NK-92 (cell line): ENCODE results near the gene NEU1.
"Not testable (repeated sequence)": the region's sequence is repeated elsewhere in the genome, so short reads cannot be mapped to it uniquely, and the experiment has no call there.

Experiments
- DNase-seq: peaks from one replicate; lab custom pipeline; 2025; ENCODE audit not compliant: unreplicated experiment; lab: John Stamatoyannopoulos, UW

NEU1 gene

DNA sequence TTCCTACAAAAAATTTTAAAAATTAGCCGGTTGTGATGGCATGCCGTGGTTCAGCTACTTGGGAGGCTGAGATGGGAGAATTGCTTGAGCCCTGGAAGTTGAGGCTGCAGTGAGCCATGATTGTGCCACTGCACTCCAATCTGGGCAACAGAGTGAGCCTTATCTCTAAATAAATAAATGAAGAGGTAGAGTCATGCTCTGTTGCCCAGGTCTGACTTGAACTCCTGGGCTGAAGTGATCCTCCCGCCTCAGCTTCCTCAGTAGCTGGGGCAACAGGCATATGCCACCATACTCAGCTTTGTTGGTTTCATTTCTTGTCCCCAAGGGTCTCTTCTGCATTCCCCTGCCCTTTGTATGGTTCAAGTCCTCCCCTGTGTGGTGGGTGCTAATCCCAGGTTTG, 18.1 kb downstream of the NEU1 start:
- DNase-seq = no peak

GRCh38 chr6:31842053-31842452, 20.6 kb downstream of the NEU1 start:
- DNase-seq = no peak

- DNase-seq = not testable (repeated sequence)
These were observed 22.9 kb downstream of the NEU1 start for GRCh38 chr6:31839779-31840126.

DNA sequence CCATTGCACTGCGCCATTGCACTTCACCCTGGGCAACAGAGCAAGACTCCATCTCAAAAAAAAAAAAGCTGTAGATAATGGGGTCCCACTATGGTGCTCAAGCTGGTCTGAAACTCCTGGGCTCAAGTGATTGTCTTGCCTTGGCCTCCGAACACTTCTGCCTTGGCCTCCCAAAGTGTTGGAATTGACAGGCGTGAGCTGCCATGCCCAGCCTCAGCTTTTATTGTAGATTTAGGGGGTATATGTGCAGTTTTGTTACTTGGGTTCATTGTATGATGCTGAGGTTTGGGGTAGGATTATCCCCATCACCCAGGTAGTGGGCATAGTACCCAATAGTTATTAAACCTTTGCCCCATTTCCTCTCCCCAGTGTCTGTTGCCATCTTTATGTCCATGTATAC, 23.7 kb downstream of the NEU1 start:
- no peak for DNase-seq

DNA sequence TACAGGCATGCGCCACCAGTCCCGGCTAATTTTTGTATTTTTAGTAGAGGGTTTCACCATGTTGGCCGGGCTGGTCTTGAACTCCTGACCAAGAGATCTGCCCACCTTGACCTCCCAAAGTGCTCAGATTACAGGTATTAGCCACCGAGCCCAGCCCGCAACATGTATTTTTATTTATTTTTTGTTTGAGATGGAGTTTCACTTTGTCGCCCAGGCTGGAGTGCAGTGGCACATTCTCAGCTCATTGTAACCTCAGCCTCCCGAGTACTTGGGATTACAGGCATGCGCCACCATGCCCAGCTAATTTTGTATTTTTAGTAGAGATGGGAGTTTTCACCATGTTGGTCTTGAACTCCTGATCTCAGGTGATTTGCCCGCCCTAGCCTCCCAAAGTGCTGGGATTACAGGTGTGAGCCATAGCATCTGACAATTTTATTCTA, 24.5 kb downstream of the NEU1 start:
- not testable (repeated sequence) for DNase-seq

DNA sequence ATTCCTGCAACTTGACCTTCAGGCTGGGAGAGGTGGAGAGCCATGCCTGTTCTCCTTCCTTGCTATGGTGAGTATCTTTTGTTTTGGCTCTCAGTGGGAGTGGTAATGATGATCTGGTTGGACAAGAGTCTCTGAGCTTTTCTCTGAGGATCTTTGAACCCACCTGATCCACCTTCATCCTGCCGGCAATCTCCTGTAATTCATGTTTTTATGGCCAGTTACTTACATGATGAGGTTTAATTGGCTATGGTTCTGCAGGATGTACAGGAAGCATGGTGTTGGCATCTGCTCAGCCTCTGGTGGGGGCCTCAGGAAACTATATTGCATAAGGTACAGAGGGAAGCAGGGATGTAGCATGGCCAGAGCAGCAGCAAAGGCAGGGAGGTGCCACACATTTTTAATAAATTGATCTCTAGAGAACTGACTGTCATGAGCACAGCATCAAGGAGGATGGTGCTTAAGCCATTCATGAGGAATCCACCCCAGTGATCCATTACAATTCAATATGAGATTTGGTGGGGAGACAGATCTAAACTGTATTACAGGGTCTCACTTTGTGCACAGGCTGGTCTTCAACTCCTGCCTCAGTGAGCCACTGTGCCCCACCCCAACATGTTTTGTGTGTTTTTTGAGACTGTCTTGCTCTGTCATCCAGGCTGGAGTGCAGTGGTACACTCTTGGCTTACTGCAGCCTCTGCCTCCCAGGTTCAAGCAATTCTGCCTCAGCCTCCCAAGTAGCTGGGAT, 25.1 kb downstream of the NEU1 start:
- DNase-seq = no peak

DNA sequence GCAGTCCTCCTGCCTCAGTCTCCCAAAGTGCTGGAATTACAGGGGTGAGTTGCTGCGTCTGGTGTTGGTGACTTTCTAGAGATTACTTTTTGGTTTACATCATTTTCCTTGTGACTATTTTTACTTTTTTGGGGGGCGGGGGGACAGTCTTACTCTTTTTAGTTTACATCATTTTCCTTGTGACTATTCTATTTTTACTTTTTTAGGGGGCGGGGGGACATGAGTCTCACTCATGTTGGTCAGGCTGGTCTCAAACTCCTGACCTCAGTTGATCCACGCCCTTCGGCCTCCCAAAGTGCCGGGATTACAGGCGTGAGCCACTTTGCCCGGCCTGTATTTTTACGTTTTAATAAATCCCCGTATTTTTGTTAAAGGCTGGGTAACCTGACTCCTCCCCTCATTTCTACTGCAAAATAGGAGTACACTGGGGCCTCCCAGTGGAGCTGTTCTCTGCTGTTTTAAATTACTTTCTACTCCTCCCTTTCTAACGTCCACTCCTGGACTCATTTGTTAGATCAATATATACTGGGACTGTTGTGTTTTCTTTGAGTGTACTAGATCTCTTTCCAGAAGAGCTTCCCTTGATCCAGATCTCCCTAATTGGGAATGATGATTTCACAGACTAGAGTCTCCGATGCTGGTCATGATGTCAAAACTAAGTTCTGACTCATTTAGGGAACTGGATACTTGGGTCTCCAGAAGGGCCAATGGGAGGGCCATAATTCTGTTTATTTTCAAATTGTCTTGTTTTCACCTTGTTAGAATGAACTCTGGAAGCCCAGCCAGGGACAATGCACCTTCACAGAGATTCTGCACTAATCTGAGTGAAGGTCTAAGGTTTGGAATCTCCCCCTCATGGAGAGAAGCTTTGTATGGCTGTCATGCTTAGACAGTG, 25.9 kb downstream of the NEU1 start:
- no peak for DNase-seq

- no peak for DNase-seq
These were observed 26.6 kb downstream of the NEU1 start for GRCh38 chr6:31836047-31836473.

- no peak for DNase-seq
These were observed 28.0 kb downstream of the NEU1 start for GRCh38 chr6:31834367-31835250.

- DNase-seq = no peak
These were observed 31.0 kb downstream of the NEU1 start for GRCh38 chr6:31831350-31832215.

DNA sequence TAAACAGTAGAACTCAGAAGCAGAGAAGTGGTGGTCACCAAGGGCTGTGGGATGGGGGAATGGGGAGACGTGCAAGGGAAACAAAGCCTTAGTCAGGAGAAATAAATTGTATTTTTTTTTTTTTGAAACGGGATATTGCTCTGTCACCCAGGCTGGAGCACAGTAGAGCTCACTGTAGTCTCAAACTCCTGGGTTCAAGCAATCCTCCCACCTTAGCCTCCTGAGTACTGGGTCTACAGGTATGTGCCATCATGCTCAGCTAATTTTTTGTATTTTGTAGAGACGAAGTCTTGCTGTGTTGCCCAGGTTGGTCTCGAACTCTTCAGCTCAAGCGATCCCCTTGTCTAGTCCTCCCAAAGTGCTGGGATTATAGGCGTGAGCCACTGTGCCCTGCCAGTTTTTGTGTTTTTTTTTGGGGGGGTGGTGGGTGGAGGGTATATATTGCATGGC, 31.7 kb downstream of the NEU1 start:
- no peak for DNase-seq

- no peak for DNase-seq
These were observed 32.9 kb downstream of the NEU1 start for GRCh38 chr6:31829633-31830283.

GRCh38 chr6:31827286-31828079, 35.1 kb downstream of the NEU1 start, which contains the start of gene HSPA1B:
HSPA1B (plus strand) TSS chr6:31827738; CDS start chr6:31827951, 213 bp downstream.
- DNase-seq = no peak

- DNase-seq = no peak
These were observed 35.8 kb downstream of the NEU1 start for GRCh38 chr6:31826793-31827285.

- no peak for DNase-seq
These were observed 37.1 kb downstream of the NEU1 start for GRCh38 chr6:31825553-31825952.

DNA sequence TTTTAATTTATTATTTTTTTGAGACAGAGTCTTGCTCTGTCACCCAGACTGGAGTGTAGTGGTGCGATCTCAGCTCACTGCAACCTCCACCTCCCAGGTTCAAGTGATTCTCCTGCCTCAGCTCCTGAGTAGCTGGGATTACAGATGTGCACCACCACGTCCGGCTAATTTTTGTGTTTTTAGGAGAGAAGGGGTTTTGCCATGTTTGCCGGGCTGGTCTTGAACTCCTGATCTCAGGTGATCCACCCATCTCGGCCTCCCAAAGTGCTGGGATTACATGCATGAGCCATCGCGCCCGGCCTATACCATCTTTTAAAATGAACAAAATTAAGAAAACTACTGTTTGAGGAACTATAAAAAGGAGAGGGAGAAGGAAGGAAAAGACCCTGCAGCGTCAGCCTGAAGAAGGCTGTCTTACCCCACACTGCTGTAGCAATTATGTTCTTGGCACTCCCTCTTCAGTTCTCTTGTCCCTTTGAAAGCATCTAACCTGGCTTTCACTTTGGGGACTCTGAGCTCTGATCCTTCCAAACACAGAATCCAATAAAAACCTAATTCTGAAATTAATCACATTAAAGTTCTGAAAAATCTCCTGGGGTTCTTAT, 38.9 kb downstream of the NEU1 start:
- DNase-seq = not testable (repeated sequence)

DNA sequence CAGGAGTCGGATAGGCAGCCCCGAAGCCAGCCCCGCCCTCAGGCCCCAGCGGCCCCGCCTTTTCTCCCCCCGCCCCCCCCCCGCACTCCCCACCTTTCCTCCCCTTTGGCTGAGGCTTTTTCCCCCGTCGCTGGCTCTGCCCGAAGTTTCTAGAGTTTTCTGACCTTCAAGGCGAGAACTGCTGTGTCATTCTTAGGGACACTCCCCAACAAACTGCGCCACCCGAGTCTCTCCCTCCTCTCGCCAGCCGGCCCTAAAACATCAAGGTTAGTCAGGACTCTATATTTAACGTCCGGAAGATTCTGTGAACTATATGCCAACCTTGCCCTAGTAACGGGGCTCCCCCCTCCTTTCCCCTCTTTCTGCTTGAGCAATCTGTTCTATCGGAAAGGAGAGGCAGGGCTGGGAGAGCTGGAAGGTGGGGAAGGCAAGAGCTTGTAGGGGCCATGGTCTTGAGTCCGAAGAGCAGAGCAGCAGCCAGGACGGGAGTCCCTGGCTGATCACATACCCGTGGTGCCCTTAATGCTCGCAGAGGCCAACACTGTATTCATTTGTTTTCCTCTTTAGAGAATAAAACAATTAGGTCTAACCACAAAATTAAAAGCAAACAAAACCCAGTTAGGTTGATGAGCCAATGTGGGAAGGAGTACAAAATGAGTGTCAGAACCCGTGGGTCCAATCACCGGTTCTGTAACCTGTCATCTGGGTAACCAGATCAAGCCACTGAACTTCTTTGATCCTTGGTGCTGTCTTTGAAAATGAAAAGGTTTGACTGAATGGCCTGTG, 40.4 kb downstream of the NEU1 start:
- no peak for DNase-seq
